DND-41 (cell line): Measurements from ENCODE around the gene CEP104.

Source experiments
- ATAC-seq: fragments of 200-7000 bp; cut with Tn5 transposase; 3 replicates; pipeline ENCODE4 v1.9.1; 2021; ENCODE audit warnings: low read depth; ENCODE audit not compliant: insufficient read depth
- DNase-seq: peaks from one replicate; pipeline ENCODE4 v3.0.0-alpha.2; 2020
- H2AFZ ChIP-seq: 2 replicates; pipeline ENCODE4 v1.6.0; 2012; ENCODE audit warnings: low read depth, low read length
- H3K27ac ChIP-seq: 2 replicates; pipeline ENCODE4 v1.5.1; 2012; ENCODE audit warnings: low read length, inconsistent platforms
- H3K27me3 ChIP-seq: fragments of 200-600 bp; sonication (generic); 2 replicates; pipeline ENCODE4 v1.6.0; 2012; ENCODE audit warnings: low read length, mild to moderate bottlenecking, inconsistent platforms; ENCODE audit not compliant: insufficient read depth, poor library complexity
- H3K36me3 ChIP-seq: 2 replicates; pipeline ENCODE4 v1.5.1; 2012; ENCODE audit warnings: low read length, inconsistent platforms; ENCODE audit not compliant: insufficient read depth
- H3K4me1 ChIP-seq: 2 replicates; pipeline ENCODE4 v1.5.1; 2012; ENCODE audit warnings: mild to moderate bottlenecking, low read length; ENCODE audit not compliant: insufficient read depth
- H3K4me2 ChIP-seq: 2 replicates; pipeline ENCODE4 v1.6.0; 2012; ENCODE audit warnings: mild to moderate bottlenecking, moderate library complexity, low read length, inconsistent platforms; ENCODE audit not compliant: insufficient read depth
- H3K4me3 ChIP-seq, 2 experiments: fragments of 200-600 bp in 1 of 2; shearing (Covaris generic) in 1 of 2; 2 replicates each; pipeline ENCODE4 v1.5.1; 2012 to 2016; ENCODE audit warnings: inconsistent platforms in 2 of 2, low read length in 2 of 2, mild to moderate bottlenecking in 2 of 2, low read depth in 1 of 2, moderate library complexity in 1 of 2
- H3K79me2 ChIP-seq: 2 replicates; pipeline ENCODE4 v1.6.0; 2012; ENCODE audit warnings: low read length, inconsistent platforms; ENCODE audit not compliant: insufficient read depth
- H3K9ac ChIP-seq: 2 replicates; pipeline ENCODE4 v1.6.0; 2012; ENCODE audit warnings: low read depth, mild to moderate bottlenecking, inconsistent platforms, low read length, moderate library complexity
- H3K9me3 ChIP-seq: 2 replicates; pipeline ENCODE4 v1.5.1; 2012; ENCODE audit warnings: low read length, moderate library complexity, mild to moderate bottlenecking, inconsistent platforms; ENCODE audit not compliant: insufficient read depth, severe bottlenecking
- H4K20me1 ChIP-seq: 2 replicates; pipeline ENCODE4 v1.6.0; 2012; ENCODE audit warnings: low read length; ENCODE audit not compliant: insufficient read depth
- CTCF ChIP-seq: IDR thresholded peaks from 2 replicates; pipeline ENCODE4 v1.5.1; 2012; ENCODE audit warnings: borderline replicate concordance, low read length, moderate library complexity, mild to moderate bottlenecking; ENCODE audit not compliant: poor library complexity, severe bottlenecking; ENCODE audit errors: extremely low read depth
- EZH2 ChIP-seq: IDR thresholded peaks from 3 replicates; pipeline ENCODE4 v1.6.1; 2012; ENCODE audit warnings: borderline replicate concordance, low read depth, mild to moderate bottlenecking, moderate library complexity, low read length, inconsistent platforms; ENCODE audit not compliant: severe bottlenecking

CEP104 gene

DNA sequence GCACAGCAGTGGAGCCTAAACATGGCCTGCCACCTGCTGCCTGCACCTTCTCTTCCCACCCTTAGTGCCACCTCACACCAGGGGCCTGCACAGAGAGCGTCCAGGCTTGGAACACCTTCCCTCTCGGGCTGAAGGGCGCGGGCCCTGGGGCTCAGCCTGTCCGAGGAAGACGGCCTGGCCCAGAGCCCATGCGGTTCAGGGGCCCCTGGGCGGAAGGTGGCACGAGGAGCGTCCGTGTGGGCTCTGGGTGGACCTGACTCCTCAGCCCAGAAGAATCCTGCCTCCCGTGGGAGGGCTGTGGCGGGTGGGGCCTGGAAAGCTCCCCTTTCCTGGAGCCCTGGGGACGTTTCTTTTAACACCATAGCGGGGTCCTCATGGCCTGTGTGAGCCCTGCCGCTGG is 19.7 kb upstream of the CEP104 start:
- Histone ChIP-seq H3K27me3 (no peaks in the 10 kb centered on the region), H3K9ac (no peak overlapping the region), H3K36me3 (peaks cover 43% of the 10 kb centered on the region), H3K4me3 (no peak overlapping the region), H3K4me1 (no peaks in the 10 kb centered on the region), H3K27ac (no peak overlapping the region), H3K9me3 (peaks cover 10% of the 10 kb centered on the region), H3K79me2 (no peaks in the 10 kb centered on the region), H2AFZ (no peak overlapping the region), H4K20me1 (no peaks in the 10 kb centered on the region), H3K4me2 (no peak overlapping the region)
- TF ChIP-seq EZH2 (no peak), CTCF (no peak)
- ATAC-seq (no peak), DNase-seq (no peak)

DNA sequence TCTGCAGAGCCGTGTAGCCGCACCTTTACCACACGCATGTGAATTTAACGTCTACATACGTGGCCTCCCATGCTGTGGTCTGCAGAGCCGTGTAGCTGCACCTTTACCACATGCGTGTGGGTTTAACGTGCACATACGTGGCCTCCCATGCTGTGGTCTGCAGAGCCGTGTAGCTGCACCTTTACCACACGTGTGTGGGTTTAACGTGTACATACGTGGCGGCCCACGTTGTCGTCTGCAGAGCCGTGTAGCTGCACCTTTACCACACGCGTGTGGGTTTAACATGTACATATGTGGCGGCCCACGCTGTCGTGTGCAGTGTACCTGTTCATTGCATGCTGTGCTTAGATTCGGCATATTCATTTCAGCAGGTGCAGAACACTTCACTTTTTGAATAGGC is 17.7 kb upstream of the CEP104 start:
- no peak for ATAC-seq
- H3K9ac ChIP-seq = no peak overlapping the region
- peaks cover 47% of the 10 kb centered on the region for H3K36me3 ChIP-seq

DNA sequence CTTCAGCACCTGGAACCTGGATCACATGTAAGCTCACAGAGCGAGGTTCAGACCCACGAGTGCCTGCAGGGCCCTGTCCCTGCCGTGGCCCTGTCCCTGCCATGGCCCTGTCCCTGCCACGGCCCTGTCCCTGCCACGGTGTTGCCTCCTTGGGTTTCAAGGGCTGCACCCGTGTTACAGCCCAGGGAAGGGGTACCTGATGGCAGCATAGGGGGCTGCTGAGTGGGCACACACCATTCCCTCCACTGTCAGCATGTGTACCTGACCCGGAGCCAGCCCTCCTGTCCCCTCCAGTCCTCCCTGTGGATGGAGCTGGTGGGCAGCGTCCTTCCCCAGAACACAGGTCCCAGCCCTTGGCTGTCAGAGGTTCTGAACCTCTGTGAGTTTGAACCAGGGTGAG is 15.5 kb upstream of the CEP104 start:
- no peaks in the 10 kb centered on the region for H3K79me2 ChIP-seq
- H3K27me3 ChIP-seq = no peaks in the 10 kb centered on the region
- no peak overlapping the region for H3K9ac ChIP-seq
- H3K36me3 ChIP-seq = peaks cover 53% of the 10 kb centered on the region
- no peak overlapping the region for H3K27ac ChIP-seq
- TF ChIP-seq EZH2 (no peak), CTCF (no peak)
- H3K4me2 ChIP-seq = no peak overlapping the region
- no peaks in the 10 kb centered on the region for H3K9me3 ChIP-seq
- DNase-seq = no peak
- ATAC-seq = no peak
- no peaks in the 10 kb centered on the region for H4K20me1 ChIP-seq
- no peaks in the 10 kb centered on the region for H3K4me1 ChIP-seq
- no peak overlapping the region for H2AFZ ChIP-seq
- no peak overlapping the region for H3K4me3 ChIP-seq

More for the DNA sequence above, 17.7 kb upstream of the CEP104 start:
- Histone ChIP-seq H3K79me2 (no peaks in the 10 kb centered on the region), H2AFZ (no peak overlapping the region), H3K4me1 (no peaks in the 10 kb centered on the region), H3K4me3 (no peak overlapping the region), H3K9me3 (peaks cover 10% of the 10 kb centered on the region), H3K4me2 (no peak overlapping the region), H3K27ac (no peak overlapping the region), H3K27me3 (no peaks in the 10 kb centered on the region), H4K20me1 (no peaks in the 10 kb centered on the region)
- TF ChIP-seq CTCF (no peak), EZH2 (no peak)
- no peak for DNase-seq

DNA sequence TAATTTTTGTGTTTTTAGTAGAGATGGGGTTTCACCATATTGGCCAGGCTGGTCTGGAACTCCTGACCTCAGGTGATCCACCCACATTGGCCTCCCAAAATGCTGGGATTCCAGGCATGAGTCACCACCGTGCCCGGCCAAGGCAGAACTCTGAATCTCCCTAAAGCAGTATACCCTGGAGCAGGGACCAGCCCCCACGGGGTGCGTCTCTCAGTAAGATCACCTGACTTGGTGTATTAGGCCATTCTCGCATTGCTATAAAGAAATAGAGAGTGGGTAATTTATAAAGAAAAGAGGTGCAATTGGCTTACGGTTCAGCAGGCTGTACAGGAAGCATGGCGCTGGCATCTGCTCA is 14.4 kb upstream of the CEP104 start:
- Histone ChIP-seq H3K4me3 (no peak overlapping the region), H3K4me2 (no peak overlapping the region), H3K9me3 (no peaks in the 10 kb centered on the region), H4K20me1 (no peaks in the 10 kb centered on the region), H3K36me3 (peaks cover 53% of the 10 kb centered on the region), H2AFZ (no peak overlapping the region), H3K27ac (no peak overlapping the region), H3K27me3 (no peaks in the 10 kb centered on the region), H3K79me2 (no peaks in the 10 kb centered on the region), H3K9ac (no peak overlapping the region), H3K4me1 (no peaks in the 10 kb centered on the region)
- TF ChIP-seq CTCF (no peak), EZH2 (no peak)
- DNase-seq (no peak), ATAC-seq (no peak)
